GM20000 (cell line): Measurements from ENCODE around the gene TYROBP.
A peak's percentile ranks its signal among the peaks of the same experiment; 100 is the strongest.

ENCODE experiments used
- DNase-seq: peaks from one replicate; pipeline ENCODE4 v3.0.0; 2012; ENCODE audit warnings: low spot score
- CTCF ChIP-seq: IDR thresholded peaks from 2 replicates; pipeline ENCODE4 v1.5.1; 2012; ENCODE audit warnings: mild to moderate bottlenecking, control low read depth; ENCODE audit errors: extremely low read depth, missing control alignments

TYROBP gene

GRCh38 chr19:35929876-35930275, 21.8 kb upstream of the TYROBP start:
- DNase-seq, result no peak
- TF ChIP-seq CTCF, result no peak

GRCh38 chr19:35928507-35928906, 20.4 kb upstream of the TYROBP start:
- no peak for TF ChIP-seq CTCF
- peak; percentile 10 for DNase-seq

- no peak for DNase-seq
- no peak for TF ChIP-seq CTCF
Measured at GRCh38 chr19:35925501-35925900, 17.4 kb upstream of the TYROBP start.

GRCh38 chr19:35921012-35921411, 12.9 kb upstream of the TYROBP start:
- no peak for TF ChIP-seq CTCF
- no peak for DNase-seq

GRCh38 chr19:35919306-35919705, 11.2 kb upstream of the TYROBP start:
- DNase-seq, result no peak
- TF ChIP-seq CTCF, result no peak

- peak; percentile 10 for DNase-seq
- no peak for TF ChIP-seq CTCF
Measured at GRCh38 chr19:35915443-35915842, 7.3 kb upstream of the TYROBP start.

- no peak for TF ChIP-seq CTCF
- DNase-seq, result peak; percentile 39
Measured at GRCh38 chr19:35913589-35913988, 5.5 kb upstream of the TYROBP start.
